ENCODE data around the gene HCN1.

HCN1 gene

DNA sequence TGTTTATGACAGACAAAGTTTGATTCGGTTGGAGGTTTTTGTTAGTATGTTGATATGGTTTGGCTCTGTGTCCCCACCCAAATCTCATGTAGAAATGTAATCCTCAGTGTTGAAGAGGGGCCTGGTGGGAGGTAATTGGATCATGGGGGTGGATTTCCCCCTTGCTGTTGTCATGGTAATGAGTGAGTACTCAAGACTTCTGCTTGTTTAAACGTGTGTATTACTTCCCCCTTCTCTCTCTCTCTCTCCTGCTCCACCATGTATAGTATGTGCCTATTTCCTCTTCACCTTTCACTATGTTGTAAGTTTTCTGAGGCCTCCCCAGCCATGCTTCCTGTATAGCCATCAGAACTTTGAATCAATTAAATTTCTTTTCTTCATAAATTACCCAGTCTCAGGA lies 415.1 kb downstream of the HCN1 start:
- no peak for DNase-seq

DNA sequence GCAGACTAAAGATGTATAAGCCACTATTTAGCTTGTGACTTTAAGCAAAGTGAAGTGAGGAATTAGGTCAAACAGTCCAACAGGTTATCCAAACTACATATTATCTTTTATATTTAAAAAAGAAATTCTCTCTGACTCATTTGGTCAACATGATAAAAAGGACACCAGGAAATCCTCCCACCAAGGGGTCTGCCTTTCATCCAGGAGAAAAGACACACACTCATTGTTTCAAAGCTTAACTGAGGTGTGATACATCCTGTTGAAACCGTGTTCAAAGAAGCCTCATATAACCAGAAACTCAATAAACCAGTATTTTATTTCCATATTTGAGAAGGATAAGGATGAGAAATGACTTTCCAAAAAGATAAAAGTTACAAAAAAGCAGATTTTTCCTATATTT lies 417.1 kb downstream of the HCN1 start:
- no peak for DNase-seq

- DNase-seq: no peak
These were observed 418.3 kb downstream of the HCN1 start for GRCh38 chr5:45277860-45278259.

GRCh38 chr5:45274241-45274640 lies 421.9 kb downstream of the HCN1 start:
- no peak for DNase-seq

- no peak for DNase-seq
These were observed 424.6 kb downstream of the HCN1 start for GRCh38 chr5:45271626-45272025.

GRCh38 chr5:45264447-45264846 lies 431.7 kb downstream of the HCN1 start:
- no peak for DNase-seq

GRCh38 chr5:45262061-45262590 lies 434.1 kb downstream of the HCN1 start:
- DNase-seq: peak; percentile 24

- DNase-seq: no peak
These were observed 435.1 kb downstream of the HCN1 start for GRCh38 chr5:45261125-45261524.

GRCh38 chr5:45260292-45260691 lies 435.9 kb downstream of the HCN1 start:
- DNase-seq: no peak

GRCh38 chr5:45252978-45253377 lies 443.2 kb downstream of the HCN1 start:
- DNase-seq: no peak

GRCh38 chr5:45252541-45252940 lies 443.6 kb downstream of the HCN1 start:
- DNase-seq: no peak

GRCh38 chr5:45225571-45226031 lies 470.6 kb downstream of the HCN1 start:
- DNase-seq: peak; percentile 49

DNA sequence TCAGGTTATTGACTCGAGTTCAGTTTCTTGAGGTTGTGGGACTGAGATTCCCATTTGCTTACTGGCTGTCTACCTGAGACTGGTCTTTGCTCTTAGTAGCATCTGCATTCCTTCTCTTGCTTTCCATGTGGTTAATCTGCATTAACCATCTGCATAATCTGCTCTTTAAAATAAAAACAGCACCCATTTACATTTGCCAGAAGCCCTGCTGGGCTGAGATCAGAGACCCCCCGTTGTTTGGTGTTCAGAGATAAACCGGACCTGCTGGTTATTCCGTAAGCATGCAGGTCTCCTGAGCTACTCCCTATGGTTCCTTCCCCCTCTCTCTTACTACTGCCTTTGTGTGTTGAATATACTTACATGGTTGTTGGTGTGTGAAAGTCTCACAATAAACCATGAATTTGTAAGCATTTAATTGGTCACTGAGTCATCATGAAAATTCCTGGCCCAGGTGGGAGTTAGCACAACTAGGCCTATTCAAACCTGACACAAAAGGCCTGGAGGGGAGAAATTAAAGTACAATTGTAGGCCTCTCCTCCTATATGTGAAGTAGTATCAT lies 490.7 kb downstream of the HCN1 start:
- DNase-seq: no peak
